Measurements from ENCODE around the gene CHMP2B. TPM values are rescaled to one million over a fixed set of nuclear protein-coding genes. Genes with fewer than 3 reads are reported as not detected.
"Not testable (repeated sequence)": the region's sequence is repeated elsewhere in the genome, so short reads cannot be mapped to it uniquely, and the experiment has no call there.

Gene CHMP2B
- total and polyA plus RNA-seq, 5 donors from 2014 or later = 35.4 to 66.9 (median 48.4) TPM

- H3K4me3 ChIP-seq (ENCODE audit: low read depth, low read length) = no peak overlapping the region
- Mint-ChIP-seq H3K9me3 (peaks cover 0 to 1% (median 0%) of the 10 kb centered on the region in 7 donors), H3K36me3 (peaks cover 17% of the 10 kb centered on the region), H3K27me3 (no peaks in the 10 kb centered on the region), H3K4me1 (peaks cover 38 to 75% (median 60%) of the 10 kb centered on the region in 4 donors), H3K27ac (no peak overlapping the region), H3K4me3 (peak overlapping the region in 1 of 4 donors; percentile 14)
- no peak for DNase-seq
- ATAC-seq (ENCODE audit: low read depth in 2 of 2) = no peak
- H3K9me3 ChIP-seq (ENCODE audit: control insufficient read depth in 2 of 2, low read length in 2 of 2) = no peaks in the 10 kb centered on the region
- peaks cover 9% of the 10 kb centered on the region for H3K4me1 ChIP-seq (ENCODE audit: control insufficient read depth, insufficient read depth, low read length, poor library complexity, severe bottlenecking)
- H3K36me3 ChIP-seq (ENCODE audit: control insufficient read depth, insufficient read depth, low read length) = peaks cover 6% of the 10 kb centered on the region
- H3K27me3 ChIP-seq (ENCODE audit: control insufficient read depth, insufficient read depth, low read length) = no peaks in the 10 kb centered on the region
- H3K27ac ChIP-seq (ENCODE audit: insufficient read depth, low read length, poor library complexity, severe bottlenecking) = no peak overlapping the region
Observed at GRCh38 chr3:87233805-87234204, 6.7 kb downstream of the CHMP2B start.

- no peak for DNase-seq
- H3K4me1 Mint-ChIP-seq = peaks cover 28 to 67% (median 42%) of the 10 kb centered on the region in 4 donors
- no peak overlapping the region for H3K27ac ChIP-seq (ENCODE audit: insufficient read depth, low read length, poor library complexity, severe bottlenecking)
Observed at GRCh38 chr3:87236093-87236492, 9.0 kb downstream of the CHMP2B start.

GRCh38 chr3:87246662-87247429, 19.7 kb downstream of the CHMP2B start:
- Mint-ChIP-seq H3K4me1 (peaks cover 16 to 32% (median 20%) of the 10 kb centered on the region in 4 donors), H3K27me3 (no peaks in the 10 kb centered on the region), H3K27ac (peak overlapping the region in 2 of 3 donors; percentile 26 to 28), H3K36me3 (peaks cover 27% of the 10 kb centered on the region), H3K4me3 (no peak overlapping the region), H3K9me3 (peaks cover 0 to 1% (median 0%) of the 10 kb centered on the region in 7 donors)
- ATAC-seq (ENCODE audit: low read depth in 2 of 2) = no peak
- Histone ChIP-seq H3K4me3 (ENCODE audit: low read depth, low read length) (no peak overlapping the region), H3K27me3 (ENCODE audit: control insufficient read depth, insufficient read depth, low read length) (no peaks in the 10 kb centered on the region), H3K9me3 (ENCODE audit: control insufficient read depth in 2 of 2, low read length in 2 of 2) (no peaks in the 10 kb centered on the region), H3K4me1 (ENCODE audit: control insufficient read depth, insufficient read depth, low read length, poor library complexity, severe bottlenecking) (no peaks in the 10 kb centered on the region), H3K36me3 (ENCODE audit: control insufficient read depth, insufficient read depth, low read length) (peaks cover 32% of the 10 kb centered on the region), H3K27ac (ENCODE audit: insufficient read depth, low read length, poor library complexity, severe bottlenecking) (no peak overlapping the region)
- DNase-seq = no peak

More at GRCh38 chr3:87236093-87236492, 9.0 kb downstream of the CHMP2B start:
- no peaks in the 10 kb centered on the region for H3K27me3 ChIP-seq (ENCODE audit: control insufficient read depth, insufficient read depth, low read length)
- H3K4me3 Mint-ChIP-seq = no peak overlapping the region
- H3K27me3 Mint-ChIP-seq = no peaks in the 10 kb centered on the region
- H3K4me1 ChIP-seq (ENCODE audit: control insufficient read depth, insufficient read depth, low read length, poor library complexity, severe bottlenecking) = no peaks in the 10 kb centered on the region
- H3K36me3 Mint-ChIP-seq = peaks cover 15% of the 10 kb centered on the region
- ATAC-seq (ENCODE audit: low read depth in 2 of 2) = no peak
- no peaks in the 10 kb centered on the region for H3K9me3 ChIP-seq (ENCODE audit: control insufficient read depth in 2 of 2, low read length in 2 of 2)
- peak overlapping the region in 1 of 3 donors; percentile 48 for H3K27ac Mint-ChIP-seq
- H3K9me3 Mint-ChIP-seq = peaks cover 0 to 1% (median 0%) of the 10 kb centered on the region in 7 donors
- H3K4me3 ChIP-seq (ENCODE audit: low read depth, low read length) = no peak overlapping the region
- peaks cover 9% of the 10 kb centered on the region for H3K36me3 ChIP-seq (ENCODE audit: control insufficient read depth, insufficient read depth, low read length)

GRCh38 chr3:87247430-87247773, 20.3 kb downstream of the CHMP2B start:
- H3K36me3 ChIP-seq (ENCODE audit: control insufficient read depth, insufficient read depth, low read length) = peaks cover 32% of the 10 kb centered on the region
- no peaks in the 10 kb centered on the region for H3K4me1 ChIP-seq (ENCODE audit: control insufficient read depth, insufficient read depth, low read length, poor library complexity, severe bottlenecking)
- DNase-seq = peak in 1 of 3 donors; percentile 8
- Mint-ChIP-seq H3K4me3 (no peak overlapping the region), H3K9me3 (peaks cover 0 to 1% (median 0%) of the 10 kb centered on the region in 7 donors), H3K4me1 (peaks cover 13 to 27% (median 17%) of the 10 kb centered on the region in 4 donors), H3K36me3 (peaks cover 23% of the 10 kb centered on the region), H3K27ac (peak overlapping the region in 1 of 3 donors; percentile 26), H3K27me3 (no peaks in the 10 kb centered on the region)
- no peak for ATAC-seq (ENCODE audit: low read depth in 2 of 2)
- H3K27ac ChIP-seq (ENCODE audit: insufficient read depth, low read length, poor library complexity, severe bottlenecking) = no peak overlapping the region
- H3K9me3 ChIP-seq (ENCODE audit: control insufficient read depth in 2 of 2, low read length in 2 of 2) = no peaks in the 10 kb centered on the region
- H3K4me3 ChIP-seq (ENCODE audit: low read depth, low read length) = no peak overlapping the region
- no peaks in the 10 kb centered on the region for H3K27me3 ChIP-seq (ENCODE audit: control insufficient read depth, insufficient read depth, low read length)

GRCh38 chr3:87248231-87248630, 21.1 kb downstream of the CHMP2B start:
- peaks cover 34% of the 10 kb centered on the region for H3K36me3 ChIP-seq (ENCODE audit: control insufficient read depth, insufficient read depth, low read length)

GRCh38 chr3:87248831-87249230, 21.7 kb downstream of the CHMP2B start:
- Histone ChIP-seq H3K36me3 (ENCODE audit: control insufficient read depth, insufficient read depth, low read length) (peaks cover 40% of the 10 kb centered on the region), H3K4me3 (ENCODE audit: low read depth, low read length) (no peak overlapping the region), H3K4me1 (ENCODE audit: control insufficient read depth, insufficient read depth, low read length, poor library complexity, severe bottlenecking) (no peaks in the 10 kb centered on the region), H3K27ac (ENCODE audit: insufficient read depth, low read length, poor library complexity, severe bottlenecking) (no peak overlapping the region), H3K9me3 (ENCODE audit: control insufficient read depth in 2 of 2, low read length in 2 of 2) (no peaks in the 10 kb centered on the region), H3K27me3 (ENCODE audit: control insufficient read depth, insufficient read depth, low read length) (no peaks in the 10 kb centered on the region)
- no peaks in the 10 kb centered on the region for H3K9me3 Mint-ChIP-seq
- peaks cover 23% of the 10 kb centered on the region for H3K36me3 Mint-ChIP-seq
- DNase-seq (no peak), ATAC-seq (ENCODE audit: low read depth in 2 of 2) (no peak)
- no peak overlapping the region for H3K27ac Mint-ChIP-seq
- no peak overlapping the region for H3K4me3 Mint-ChIP-seq
- H3K4me1 Mint-ChIP-seq = peaks cover 6 to 14% (median 8%) of the 10 kb centered on the region in 4 donors
- no peaks in the 10 kb centered on the region for H3K27me3 Mint-ChIP-seq

More at GRCh38 chr3:87248231-87248630, 21.1 kb downstream of the CHMP2B start:
- H3K9me3 Mint-ChIP-seq; H3K4me3 Mint-ChIP-seq; H3K9me3 ChIP-seq (ENCODE audit: control insufficient read depth in 2 of 2, low read length in 2 of 2); H3K4me1 ChIP-seq (ENCODE audit: control insufficient read depth, insufficient read depth, low read length, poor library complexity, severe bottlenecking); H3K27me3 ChIP-seq (ENCODE audit: control insufficient read depth, insufficient read depth, low read length); H3K27ac Mint-ChIP-seq; H3K4me3 ChIP-seq (ENCODE audit: low read depth, low read length); DNase-seq; H3K27ac ChIP-seq (ENCODE audit: insufficient read depth, low read length, poor library complexity, severe bottlenecking); ATAC-seq (ENCODE audit: low read depth in 2 of 2); H3K27me3 Mint-ChIP-seq: not testable (repeated sequence)
- H3K36me3 Mint-ChIP-seq = peaks cover 19% of the 10 kb centered on the region
- peaks cover 9 to 20% (median 11%) of the 10 kb centered on the region in 4 donors for H3K4me1 Mint-ChIP-seq

- Histone ChIP-seq H3K27ac (ENCODE audit: insufficient read depth, low read length, poor library complexity, severe bottlenecking) (no peak overlapping the region), H3K9me3 (ENCODE audit: control insufficient read depth in 2 of 2, low read length in 2 of 2) (no peaks in the 10 kb centered on the region), H3K4me3 (ENCODE audit: low read depth, low read length) (no peak overlapping the region), H3K4me1 (ENCODE audit: control insufficient read depth, insufficient read depth, low read length, poor library complexity, severe bottlenecking) (no peaks in the 10 kb centered on the region), H3K27me3 (ENCODE audit: control insufficient read depth, insufficient read depth, low read length) (no peaks in the 10 kb centered on the region), H3K36me3 (ENCODE audit: control insufficient read depth, insufficient read depth, low read length) (peaks cover 46% of the 10 kb centered on the region)
- H3K27me3 Mint-ChIP-seq = no peaks in the 10 kb centered on the region
- H3K4me1 Mint-ChIP-seq = peaks cover 3 to 10% (median 5%) of the 10 kb centered on the region in 4 donors
- DNase-seq (no peak), ATAC-seq (ENCODE audit: low read depth in 2 of 2) (no peak)
- H3K36me3 Mint-ChIP-seq = peaks cover 35% of the 10 kb centered on the region
- no peak overlapping the region for H3K4me3 Mint-ChIP-seq
- no peaks in the 10 kb centered on the region for H3K9me3 Mint-ChIP-seq
- H3K27ac Mint-ChIP-seq = no peak overlapping the region
Observed at GRCh38 chr3:87250009-87250408, 22.9 kb downstream of the CHMP2B start.

GRCh38 chr3:87260270-87260669, 33.2 kb downstream of the CHMP2B start:
- no peaks in the 10 kb centered on the region for H3K27me3 ChIP-seq (ENCODE audit: control insufficient read depth, insufficient read depth, low read length)
- Mint-ChIP-seq H3K36me3 (peaks cover 11% of the 10 kb centered on the region), H3K27ac (no peak overlapping the region), H3K27me3 (peaks cover 4% of the 10 kb centered on the region), H3K4me1 (peaks cover 0 to 4% (median 2%) of the 10 kb centered on the region in 4 donors), H3K4me3 (no peak overlapping the region), H3K9me3 (no peaks in the 10 kb centered on the region)
- ATAC-seq (ENCODE audit: low read depth in 2 of 2) (peak; percentile 48 to 52), DNase-seq (peak in 2 of 3 donors; percentile 27 to 71)
- no peaks in the 10 kb centered on the region for H3K9me3 ChIP-seq (ENCODE audit: control insufficient read depth in 2 of 2, low read length in 2 of 2)
- no peak overlapping the region for H3K27ac ChIP-seq (ENCODE audit: insufficient read depth, low read length, poor library complexity, severe bottlenecking)
- H3K4me1 ChIP-seq (ENCODE audit: control insufficient read depth, insufficient read depth, low read length, poor library complexity, severe bottlenecking) = no peaks in the 10 kb centered on the region
- no peaks in the 10 kb centered on the region for H3K36me3 ChIP-seq (ENCODE audit: control insufficient read depth, insufficient read depth, low read length)
- no peak overlapping the region for H3K4me3 ChIP-seq (ENCODE audit: low read depth, low read length)
